ENCODE measurements around the gene JMY. TPM values are rescaled to one million over a fixed set of nuclear protein-coding genes. Genes with fewer than 3 reads are reported as not detected.

JMY gene
- total RNA-seq = 11.5 and 13.5 TPM in 2 replicates

GRCh38 chr5:79235634-79236361 is at the start of gene JMY:
TSS of gene JMY (plus strand) at chr5:79236131. CDS start at chr5:79236651, 520 bp downstream.

Other genes starting within 250 kb of the JMY start
- 1.1 and 2.2 TPM in 2 replicates for gene DMGDH, start 166.5 kb upstream of the JMY start, total RNA-seq
- 3.2 and 5.6 TPM in 2 replicates for gene BHMT2, start 166.4 kb upstream of the JMY start, total RNA-seq
- gene BHMT, start 124.3 kb upstream of the JMY start, total RNA-seq = 1.1 TPM in 1 of 2 replicates, not detected in the other